Osteoblast (primary cell): ENCODE results near the gene ATP8B4. TPM values are rescaled to one million over a fixed set of nuclear protein-coding genes. Genes with fewer than 3 reads are reported as not detected.

Source experiments
- DNase-seq: peaks from one replicate; pipeline ENCODE4 v3.0.0; 2011; ENCODE audit warnings: low spot score, mixed read lengths; ENCODE audit not compliant: insufficient read length; ENCODE audit errors: missing footprints
- H2AFZ ChIP-seq: 2 replicates; pipeline ENCODE4 v1.6.0; 2011; ENCODE audit warnings: mild to moderate bottlenecking, low read length
- H3K27ac ChIP-seq: 2 replicates; pipeline ENCODE4 v1.5.1; 2011; ENCODE audit warnings: mild to moderate bottlenecking, low read depth, low read length, moderate library complexity
- H3K27me3 ChIP-seq: 2 replicates; pipeline ENCODE4 v1.6.0; 2012; ENCODE audit warnings: mild to moderate bottlenecking, control low read depth, inconsistent platforms, low read length, moderate library complexity; ENCODE audit not compliant: insufficient read depth
- H3K36me3 ChIP-seq: 2 replicates; pipeline ENCODE4 v1.5.1; 2011; ENCODE audit warnings: mild to moderate bottlenecking, low read length, control low read depth, moderate library complexity; ENCODE audit not compliant: insufficient read depth
- H3K4me1 ChIP-seq: 2 replicates; pipeline ENCODE4 v1.5.1; 2011; ENCODE audit warnings: mild to moderate bottlenecking, low read length, control low read depth, moderate library complexity; ENCODE audit not compliant: insufficient read depth
- H3K4me2 ChIP-seq: 2 replicates; pipeline ENCODE4 v1.6.0; 2011; ENCODE audit warnings: mild to moderate bottlenecking, low read length; ENCODE audit not compliant: insufficient read depth
- H3K4me3 ChIP-seq: fragments of 200-600 bp; sonication (generic); 3 replicates; pipeline ENCODE4 v1.5.1; 2012; ENCODE audit warnings: mild to moderate bottlenecking, low read length, inconsistent platforms; ENCODE audit not compliant: insufficient read depth
- H3K79me2 ChIP-seq: 2 replicates; pipeline ENCODE4 v1.6.0; 2012; ENCODE audit warnings: mild to moderate bottlenecking, low read length, control low read depth, inconsistent platforms; ENCODE audit not compliant: insufficient read depth
- H3K9me3 ChIP-seq: 2 replicates; pipeline ENCODE4 v1.5.1; 2011; ENCODE audit warnings: low read depth, low read length, control low read depth
- H4K20me1 ChIP-seq: 2 replicates; pipeline ENCODE4 v1.6.0; 2012; ENCODE audit warnings: mild to moderate bottlenecking, low read length, control low read depth; ENCODE audit not compliant: insufficient read depth
- total RNA-seq: library from RNA; depleted of rRNA; stranded (reverse); fragments of >200 nt; gene quantifications from 2 replicates; pipeline ENCODE4 v1.2.3, GENCODE V29; 2012
- TF ChIP-seq, protein P1 (sequence below): IDR thresholded peaks from 2 replicates; pipeline ENCODE4 v1.5.1; 2011; ENCODE audit warnings: mild to moderate bottlenecking, low read depth, low read length, moderate library complexity; ENCODE audit errors: extremely low read depth

The ATP8B4 gene
- total RNA-seq, 1 donor, result 1.1 TPM

DNA sequence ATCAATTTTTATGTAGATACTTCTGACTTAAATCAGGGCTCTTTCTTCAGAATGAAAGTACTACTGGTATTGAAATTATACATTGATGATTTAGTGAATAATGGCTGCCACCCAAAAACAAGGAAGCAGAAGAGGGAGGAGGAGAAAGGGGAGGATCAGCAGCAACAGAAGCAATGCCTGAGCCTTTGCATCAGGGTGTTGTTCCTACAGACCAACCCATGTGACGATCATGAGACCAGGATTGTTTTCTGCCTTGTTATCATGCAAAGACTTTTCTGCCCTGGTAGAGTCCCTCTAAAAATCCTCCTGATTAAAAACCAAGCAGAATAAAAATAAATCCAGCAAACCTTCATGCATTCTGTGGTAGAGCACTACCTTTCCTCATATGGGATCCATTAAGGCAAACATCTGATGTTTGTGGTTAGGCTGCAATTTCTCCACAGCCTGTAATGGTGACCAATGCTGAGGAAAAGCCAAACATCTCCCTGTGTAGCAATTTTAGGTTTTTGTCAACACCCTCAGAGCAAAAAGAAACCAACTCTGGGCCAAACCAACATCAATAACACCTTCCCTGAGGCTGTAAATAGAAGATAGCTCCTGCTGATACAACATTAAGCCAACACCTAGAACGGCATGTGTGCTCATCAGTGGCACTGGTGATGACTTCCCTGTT, 191.7 kb downstream of the ATP8B4 start:
- Histone ChIP-seq H3K36me3 (no peaks in the 10 kb centered on the region), H4K20me1 (no peaks in the 10 kb centered on the region), H3K27me3 (no peaks in the 10 kb centered on the region), H3K9me3 (no peaks in the 10 kb centered on the region), H3K27ac (no peak overlapping the region), H3K79me2 (no peaks in the 10 kb centered on the region), H3K4me3 (no peak overlapping the region), H2AFZ (peak overlapping the region; percentile 37), H3K4me1 (no peaks in the 10 kb centered on the region), H3K4me2 (no peak overlapping the region)
- DNase-seq, result no peak
- TF ChIP-seq, protein P1, sequence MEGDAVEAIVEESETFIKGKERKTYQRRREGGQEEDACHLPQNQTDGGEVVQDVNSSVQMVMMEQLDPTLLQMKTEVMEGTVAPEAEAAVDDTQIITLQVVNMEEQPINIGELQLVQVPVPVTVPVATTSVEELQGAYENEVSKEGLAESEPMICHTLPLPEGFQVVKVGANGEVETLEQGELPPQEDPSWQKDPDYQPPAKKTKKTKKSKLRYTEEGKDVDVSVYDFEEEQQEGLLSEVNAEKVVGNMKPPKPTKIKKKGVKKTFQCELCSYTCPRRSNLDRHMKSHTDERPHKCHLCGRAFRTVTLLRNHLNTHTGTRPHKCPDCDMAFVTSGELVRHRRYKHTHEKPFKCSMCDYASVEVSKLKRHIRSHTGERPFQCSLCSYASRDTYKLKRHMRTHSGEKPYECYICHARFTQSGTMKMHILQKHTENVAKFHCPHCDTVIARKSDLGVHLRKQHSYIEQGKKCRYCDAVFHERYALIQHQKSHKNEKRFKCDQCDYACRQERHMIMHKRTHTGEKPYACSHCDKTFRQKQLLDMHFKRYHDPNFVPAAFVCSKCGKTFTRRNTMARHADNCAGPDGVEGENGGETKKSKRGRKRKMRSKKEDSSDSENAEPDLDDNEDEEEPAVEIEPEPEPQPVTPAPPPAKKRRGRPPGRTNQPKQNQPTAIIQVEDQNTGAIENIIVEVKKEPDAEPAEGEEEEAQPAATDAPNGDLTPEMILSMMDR, result no peak

DNA sequence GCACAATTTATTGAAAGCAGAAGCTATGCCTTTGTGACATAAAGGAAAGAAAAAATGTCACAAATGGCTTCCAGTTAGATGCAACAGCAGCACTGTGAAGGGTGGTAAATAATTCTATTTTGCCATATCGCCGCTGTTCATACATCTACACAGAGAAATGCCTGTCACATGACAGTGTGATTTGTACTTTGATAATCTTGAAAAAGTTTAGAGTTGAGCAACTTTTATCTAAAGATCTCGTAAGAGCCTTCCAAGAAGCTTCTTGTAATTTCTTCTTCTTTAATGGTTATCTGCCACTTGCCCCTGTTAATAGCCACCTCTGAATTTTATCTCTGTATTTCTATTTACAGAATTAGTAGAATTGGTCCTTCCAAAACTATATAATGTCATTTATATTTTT, 192.3 kb downstream of the ATP8B4 start:
- no peak overlapping the region for H3K4me2 ChIP-seq
- no peaks in the 10 kb centered on the region for H3K27me3 ChIP-seq
- H3K9me3 ChIP-seq, result no peaks in the 10 kb centered on the region
- H2AFZ ChIP-seq, result no peak overlapping the region
- DNase-seq, result no peak
- H3K4me1 ChIP-seq, result no peaks in the 10 kb centered on the region
- H3K27ac ChIP-seq, result no peak overlapping the region
- no peaks in the 10 kb centered on the region for H3K79me2 ChIP-seq
- H3K36me3 ChIP-seq, result no peaks in the 10 kb centered on the region
- no peak overlapping the region for H3K4me3 ChIP-seq
- TF ChIP-seq, protein P1, result no peak
- H4K20me1 ChIP-seq, result no peaks in the 10 kb centered on the region

DNA sequence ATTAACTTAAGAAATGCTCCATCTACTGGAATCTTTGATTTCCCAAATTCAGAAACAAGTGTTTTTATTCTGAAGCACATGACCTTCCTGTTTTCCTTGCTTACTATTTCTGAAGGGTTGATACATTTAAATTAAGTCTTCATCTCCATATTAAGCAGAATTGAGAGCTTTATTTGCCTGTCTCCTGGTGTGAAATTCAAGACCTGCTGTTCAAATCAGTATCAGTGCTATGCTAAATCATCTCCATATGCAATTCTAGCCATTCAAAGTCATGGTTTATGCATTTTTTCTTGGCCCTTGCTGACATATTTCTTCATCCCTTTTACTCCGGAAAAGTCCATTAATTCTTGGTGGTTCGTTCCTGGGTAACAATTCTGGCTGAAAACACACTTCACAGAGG, 195.4 kb downstream of the ATP8B4 start:
- no peaks in the 10 kb centered on the region for H3K27me3 ChIP-seq
- no peaks in the 10 kb centered on the region for H4K20me1 ChIP-seq
- no peak overlapping the region for H2AFZ ChIP-seq
- no peak for DNase-seq
- TF ChIP-seq, protein P1, result no peak
- no peak overlapping the region for H3K4me2 ChIP-seq
- H3K79me2 ChIP-seq, result no peaks in the 10 kb centered on the region
- no peak overlapping the region for H3K4me3 ChIP-seq
- H3K4me1 ChIP-seq, result no peaks in the 10 kb centered on the region
- no peak overlapping the region for H3K27ac ChIP-seq
- no peaks in the 10 kb centered on the region for H3K36me3 ChIP-seq
- H3K9me3 ChIP-seq, result no peaks in the 10 kb centered on the region

DNA sequence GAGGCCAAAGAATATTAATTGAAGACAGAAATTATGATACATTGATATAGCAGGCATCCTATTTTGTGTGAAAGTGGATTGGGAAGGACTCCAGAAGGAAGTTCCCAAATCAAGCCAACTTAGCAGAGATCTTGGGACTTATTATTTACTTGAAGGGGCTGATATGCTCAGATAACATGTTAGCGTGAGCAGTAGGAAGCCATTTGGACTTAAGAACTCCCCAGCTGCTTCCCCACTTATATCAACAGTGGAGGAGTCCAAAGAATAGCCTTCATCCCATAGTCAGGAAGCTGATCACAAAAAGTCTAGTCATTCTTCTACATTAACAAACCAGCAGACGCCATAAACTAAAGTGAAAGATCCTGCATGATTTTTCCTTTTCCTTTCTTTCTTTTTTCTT, 200.0 kb downstream of the ATP8B4 start:
- H3K4me1 ChIP-seq, result no peaks in the 10 kb centered on the region
- H3K36me3 ChIP-seq, result no peaks in the 10 kb centered on the region
- no peaks in the 10 kb centered on the region for H3K79me2 ChIP-seq
- H3K27ac ChIP-seq, result no peak overlapping the region
- H3K4me2 ChIP-seq, result no peak overlapping the region
- no peaks in the 10 kb centered on the region for H3K9me3 ChIP-seq
- H3K4me3 ChIP-seq, result no peak overlapping the region
- no peak overlapping the region for H2AFZ ChIP-seq
- DNase-seq, result no peak
- TF ChIP-seq, protein P1, result no peak
- H3K27me3 ChIP-seq, result no peaks in the 10 kb centered on the region
- H4K20me1 ChIP-seq, result no peaks in the 10 kb centered on the region
